Measurements from ENCODE around the gene IKZF3. TPM values are rescaled to one million over a fixed set of nuclear protein-coding genes. Genes with fewer than 3 reads are reported as not detected.

IKZF3 gene
- total RNA-seq, 1 donor from 2014 or later, result 0.34 TPM

DNA sequence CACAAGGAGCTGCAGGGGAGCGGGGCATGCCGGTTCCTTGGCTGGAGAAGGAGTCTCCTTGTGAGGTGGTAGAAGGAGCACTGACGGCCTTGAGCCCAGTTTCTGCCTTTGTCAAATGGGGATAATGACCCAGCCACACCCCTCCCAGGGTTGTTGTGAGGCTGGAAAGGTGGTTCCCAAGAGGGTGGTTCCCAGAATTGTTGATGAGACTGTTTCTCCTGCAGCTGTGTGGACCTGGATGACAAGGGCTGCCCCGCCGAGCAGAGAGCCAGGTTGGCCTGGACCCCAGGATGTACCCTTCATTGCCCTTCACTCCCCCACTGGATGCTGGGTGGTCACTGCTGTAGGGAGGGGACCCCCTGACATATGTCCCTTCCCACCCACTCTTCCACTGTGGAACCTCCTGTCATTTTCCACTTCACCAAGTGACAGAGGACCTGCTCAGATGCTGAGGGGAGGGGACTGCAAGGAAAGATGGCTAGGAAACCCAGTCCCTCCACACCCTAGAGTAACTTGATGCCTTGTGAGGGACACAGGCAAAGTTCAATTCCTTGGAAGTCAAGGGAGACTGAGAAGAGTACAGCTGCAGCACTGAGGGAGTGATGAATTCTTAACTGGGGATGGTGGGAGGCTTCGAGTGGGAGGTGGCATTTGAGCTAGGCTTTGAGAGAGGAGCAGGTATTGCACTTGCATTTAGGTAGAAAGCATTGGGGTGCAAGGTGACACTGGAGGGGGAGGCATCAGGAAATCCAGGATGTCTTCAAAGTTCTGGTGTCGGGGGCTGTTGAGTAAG lies 144.4 kb downstream of the IKZF3 start:
- Mint-ChIP-seq H3K27me3 (ENCODE audit: low read depth, unreplicated experiment) (no peaks in the 10 kb centered on the region), H3K9me3 (ENCODE audit: unreplicated experiment) (no peaks in the 10 kb centered on the region), H3K27ac (ENCODE audit: unreplicated experiment) (no peak overlapping the region), H3K36me3 (ENCODE audit: low read depth, unreplicated experiment) (peaks cover 14% of the 10 kb centered on the region), H3K4me1 (ENCODE audit: low read depth, unreplicated experiment) (no peaks in the 10 kb centered on the region), H3K4me3 (ENCODE audit: unreplicated experiment) (no peak overlapping the region)
- H3K79me2 ChIP-seq (ENCODE audit: insufficient read depth, low read length), result no peaks in the 10 kb centered on the region
- H3K4me1 ChIP-seq (ENCODE audit: insufficient read depth, low read length), result no peaks in the 10 kb centered on the region
- H3K36me3 ChIP-seq (ENCODE audit: insufficient read depth, low read length), result peaks cover 10% of the 10 kb centered on the region
- no peaks in the 10 kb centered on the region for H4K20me1 ChIP-seq (ENCODE audit: insufficient read depth, low read length)
- no peak overlapping the region for H3K27ac ChIP-seq (ENCODE audit: low read depth, low read length)
- H2AFZ ChIP-seq (ENCODE audit: low read depth, low read length), result no peak overlapping the region
- no peak overlapping the region for H3K9ac ChIP-seq (ENCODE audit: low read length)
- H3K27me3 ChIP-seq (ENCODE audit: insufficient read depth, low read length), result no peaks in the 10 kb centered on the region
- DNase-seq (ENCODE audit: low read depth) (no peak), FAIRE-seq (no peak)
- H3K4me2 ChIP-seq (ENCODE audit: low read length), result no peak overlapping the region
- no peaks in the 10 kb centered on the region for H3K9me3 ChIP-seq (ENCODE audit: insufficient read depth, low read depth, low read length)
- no peak overlapping the region for H3K4me3 ChIP-seq (ENCODE audit: insufficient read depth, low read depth, low read length)
- no peak for TF ChIP-seq EZH2 (IDR thresholded peaks at IDR 0.05; ENCODE audit: insufficient read depth, low read length)
- TF ChIP-seq, protein P1, sequence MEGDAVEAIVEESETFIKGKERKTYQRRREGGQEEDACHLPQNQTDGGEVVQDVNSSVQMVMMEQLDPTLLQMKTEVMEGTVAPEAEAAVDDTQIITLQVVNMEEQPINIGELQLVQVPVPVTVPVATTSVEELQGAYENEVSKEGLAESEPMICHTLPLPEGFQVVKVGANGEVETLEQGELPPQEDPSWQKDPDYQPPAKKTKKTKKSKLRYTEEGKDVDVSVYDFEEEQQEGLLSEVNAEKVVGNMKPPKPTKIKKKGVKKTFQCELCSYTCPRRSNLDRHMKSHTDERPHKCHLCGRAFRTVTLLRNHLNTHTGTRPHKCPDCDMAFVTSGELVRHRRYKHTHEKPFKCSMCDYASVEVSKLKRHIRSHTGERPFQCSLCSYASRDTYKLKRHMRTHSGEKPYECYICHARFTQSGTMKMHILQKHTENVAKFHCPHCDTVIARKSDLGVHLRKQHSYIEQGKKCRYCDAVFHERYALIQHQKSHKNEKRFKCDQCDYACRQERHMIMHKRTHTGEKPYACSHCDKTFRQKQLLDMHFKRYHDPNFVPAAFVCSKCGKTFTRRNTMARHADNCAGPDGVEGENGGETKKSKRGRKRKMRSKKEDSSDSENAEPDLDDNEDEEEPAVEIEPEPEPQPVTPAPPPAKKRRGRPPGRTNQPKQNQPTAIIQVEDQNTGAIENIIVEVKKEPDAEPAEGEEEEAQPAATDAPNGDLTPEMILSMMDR (IDR thresholded peaks at IDR 0.05; ENCODE audit: insufficient read depth, low read depth, low read length), result no peak

DNA sequence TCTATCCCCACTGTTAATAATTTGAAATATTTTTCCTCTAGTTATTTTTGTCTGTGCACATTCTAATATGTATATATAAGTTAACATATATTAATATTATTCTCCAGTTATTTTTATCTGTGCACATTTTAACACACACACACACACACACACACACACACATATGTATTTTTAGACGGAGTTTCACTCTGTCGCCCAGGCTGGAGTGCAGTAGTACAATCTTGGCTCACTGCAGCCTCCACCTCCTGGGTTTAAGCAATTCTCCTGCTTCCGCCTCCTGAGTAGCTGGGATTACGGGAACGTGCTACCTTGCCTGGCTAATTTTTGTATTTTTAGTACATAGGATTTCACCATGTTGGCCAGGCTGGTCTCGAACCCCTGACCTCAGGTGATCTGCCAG lies 146.5 kb downstream of the IKZF3 start:
- DNase-seq (ENCODE audit: low read depth) (no peak), FAIRE-seq (no peak)
- H3K27ac ChIP-seq (ENCODE audit: low read depth, low read length), result no peak overlapping the region
- no peak overlapping the region for H3K4me3 ChIP-seq (ENCODE audit: insufficient read depth, low read depth, low read length)
- no peaks in the 10 kb centered on the region for H3K9me3 Mint-ChIP-seq (ENCODE audit: unreplicated experiment)
- H3K9ac ChIP-seq (ENCODE audit: low read length), result no peak overlapping the region
- H3K4me2 ChIP-seq (ENCODE audit: low read length), result no peak overlapping the region
- no peaks in the 10 kb centered on the region for H4K20me1 ChIP-seq (ENCODE audit: insufficient read depth, low read length)
- peaks cover 9% of the 10 kb centered on the region for H3K36me3 ChIP-seq (ENCODE audit: insufficient read depth, low read length)
- H3K4me3 Mint-ChIP-seq (ENCODE audit: unreplicated experiment), result no peak overlapping the region
- no peaks in the 10 kb centered on the region for H3K27me3 ChIP-seq (ENCODE audit: insufficient read depth, low read length)
- peaks cover 10% of the 10 kb centered on the region for H3K36me3 Mint-ChIP-seq (ENCODE audit: low read depth, unreplicated experiment)
- no peaks in the 10 kb centered on the region for H3K4me1 ChIP-seq (ENCODE audit: insufficient read depth, low read length)
- TF ChIP-seq EZH2 (IDR thresholded peaks at IDR 0.05; ENCODE audit: insufficient read depth, low read length), result no peak
- TF ChIP-seq, protein P1 (IDR thresholded peaks at IDR 0.05; ENCODE audit: insufficient read depth, low read depth, low read length), result no peak
- H3K9me3 ChIP-seq (ENCODE audit: insufficient read depth, low read depth, low read length), result no peaks in the 10 kb centered on the region
- no peaks in the 10 kb centered on the region for H3K79me2 ChIP-seq (ENCODE audit: insufficient read depth, low read length)
- no peaks in the 10 kb centered on the region for H3K27me3 Mint-ChIP-seq (ENCODE audit: low read depth, unreplicated experiment)
- H3K27ac Mint-ChIP-seq (ENCODE audit: unreplicated experiment), result no peak overlapping the region
- no peaks in the 10 kb centered on the region for H3K4me1 Mint-ChIP-seq (ENCODE audit: low read depth, unreplicated experiment)
- H2AFZ ChIP-seq (ENCODE audit: low read depth, low read length), result no peak overlapping the region

DNA sequence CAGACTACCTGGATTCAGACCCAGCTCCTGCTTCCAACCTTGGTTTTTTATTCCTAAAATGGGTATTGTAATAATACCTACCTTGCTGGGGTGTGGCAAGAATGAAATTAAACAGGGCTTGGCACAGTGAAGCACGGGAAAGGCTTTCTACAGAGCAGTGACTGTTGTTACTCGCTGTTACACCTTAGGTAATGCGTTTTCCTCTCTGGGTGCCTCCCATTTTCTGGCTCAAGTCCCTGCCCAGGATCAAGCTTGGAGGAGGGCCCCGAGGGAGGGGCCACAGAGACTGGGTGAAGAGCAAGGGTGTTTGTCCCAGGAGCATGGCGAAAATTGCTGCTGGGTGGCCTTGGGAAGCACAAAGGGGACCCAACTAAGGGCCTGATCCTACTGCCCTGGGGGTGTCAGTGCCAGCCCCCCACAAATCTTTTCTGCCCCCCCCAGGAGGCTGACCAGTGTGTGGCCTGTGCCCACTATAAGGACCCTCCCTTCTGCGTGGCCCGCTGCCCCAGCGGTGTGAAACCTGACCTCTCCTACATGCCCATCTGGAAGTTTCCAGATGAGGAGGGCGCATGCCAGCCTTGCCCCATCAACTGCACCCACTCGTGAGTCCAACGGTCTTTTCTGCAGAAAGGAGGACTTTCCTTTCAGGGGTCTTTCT lies 147.1 kb downstream of the IKZF3 start:
- no peak overlapping the region for H3K27ac ChIP-seq (ENCODE audit: low read depth, low read length)
- Mint-ChIP-seq H3K27me3 (ENCODE audit: low read depth, unreplicated experiment) (no peaks in the 10 kb centered on the region), H3K4me1 (ENCODE audit: low read depth, unreplicated experiment) (no peaks in the 10 kb centered on the region), H3K27ac (ENCODE audit: unreplicated experiment) (no peak overlapping the region), H3K4me3 (ENCODE audit: unreplicated experiment) (no peak overlapping the region), H3K36me3 (ENCODE audit: low read depth, unreplicated experiment) (peaks cover 13% of the 10 kb centered on the region), H3K9me3 (ENCODE audit: unreplicated experiment) (no peaks in the 10 kb centered on the region)
- no peak overlapping the region for H2AFZ ChIP-seq (ENCODE audit: low read depth, low read length)
- TF ChIP-seq, protein P1 (IDR thresholded peaks at IDR 0.05; ENCODE audit: insufficient read depth, low read depth, low read length), result no peak
- no peak for TF ChIP-seq EZH2 (IDR thresholded peaks at IDR 0.05; ENCODE audit: insufficient read depth, low read length)
- no peaks in the 10 kb centered on the region for H3K79me2 ChIP-seq (ENCODE audit: insufficient read depth, low read length)
- no peaks in the 10 kb centered on the region for H3K9me3 ChIP-seq (ENCODE audit: insufficient read depth, low read depth, low read length)
- FAIRE-seq, result no peak
- no peaks in the 10 kb centered on the region for H4K20me1 ChIP-seq (ENCODE audit: insufficient read depth, low read length)
- H3K4me1 ChIP-seq (ENCODE audit: insufficient read depth, low read length), result no peaks in the 10 kb centered on the region
- H3K9ac ChIP-seq (ENCODE audit: low read length), result no peak overlapping the region
- H3K4me3 ChIP-seq (ENCODE audit: insufficient read depth, low read depth, low read length), result no peak overlapping the region
- no peaks in the 10 kb centered on the region for H3K27me3 ChIP-seq (ENCODE audit: insufficient read depth, low read length)
- no peak overlapping the region for H3K4me2 ChIP-seq (ENCODE audit: low read length)
- DNase-seq (ENCODE audit: low read depth), result no peak
- H3K36me3 ChIP-seq (ENCODE audit: insufficient read depth, low read length), result peaks cover 11% of the 10 kb centered on the region
